A673 (cell line): Measurements from ENCODE around the gene AIP. TPM values are rescaled to one million over a fixed set of nuclear protein-coding genes. Genes with fewer than 3 reads are reported as not detected.
A peak's percentile ranks its signal among the peaks of the same experiment; 100 is the strongest.

Experiments
- BruUV-seq: library from RNA; stranded (reverse); fragments of 400-500 nt; replicated peaks from 2 replicates; lab custom pipeline; 2021; lab: Mats Ljungman, UMichigan
- CTCF ChIA-PET: fragments of 300-600 bp; sonication (Branson Sonifier 250); formaldehyde crosslinking; loops from one replicate; lab custom pipeline; 2022; ENCODE audit warnings: antibody characterized with exemption; lab: Charles Lee
- POLR2A ChIA-PET: fragments of 300-600 bp; sonication (Branson Sonifier 250); formaldehyde crosslinking; loops from one replicate; lab custom pipeline; 2022; ENCODE audit warnings: antibody characterized with exemption; ENCODE audit not compliant: low non-redundant PET; lab: Charles Lee
- DNase-seq: peaks from one replicate; pipeline ENCODE4 v3.0.0-alpha.2; 2015; ENCODE audit warnings: low spot score
- H3K27ac ChIP-seq: fragments of 200-600 bp; sonication (generic); 2 replicates; pipeline ENCODE4 v1.5.1; 2016; ENCODE audit warnings: mixed run types, low read depth, mild to moderate bottlenecking, mixed read lengths, antibody characterized with exemption, low read length; ENCODE audit not compliant: poor library complexity, severe bottlenecking
- H3K27me3 ChIP-seq: fragments of 200-600 bp; sonication (generic); replicated peaks from 2 replicates; pipeline ENCODE4 v1.6.1; 2017; ENCODE audit warnings: mixed run types, low read depth, mild to moderate bottlenecking, mixed read lengths, antibody characterized with exemption, low read length; ENCODE audit not compliant: insufficient read depth, poor library complexity
- H3K36me3 ChIP-seq: fragments of 200-600 bp; sonication (generic); 2 replicates; pipeline ENCODE4 v1.6.1; 2016; ENCODE audit warnings: mixed run types, mild to moderate bottlenecking, mixed read lengths, antibody characterized with exemption, low read length; ENCODE audit not compliant: insufficient read depth, poor library complexity, severe bottlenecking
- H3K4me1 ChIP-seq: fragments of 200-600 bp; sonication (generic); 2 replicates; pipeline ENCODE4 v1.6.1; 2017; ENCODE audit warnings: mixed run types, mild to moderate bottlenecking, mixed read lengths, antibody characterized with exemption, low read length; ENCODE audit not compliant: insufficient read depth, poor library complexity, severe bottlenecking
- H3K4me3 ChIP-seq: fragments of 200-600 bp; sonication (generic); 2 replicates; pipeline ENCODE4 v1.5.1; 2016; ENCODE audit warnings: low read depth, mixed run types, mild to moderate bottlenecking, mixed read lengths, low read length; ENCODE audit not compliant: poor library complexity, severe bottlenecking
- H3K9me3 ChIP-seq: fragments of 200-600 bp; sonication (generic); 2 replicates; pipeline ENCODE4 v1.6.1; 2016; ENCODE audit warnings: mixed run types, low read depth, mild to moderate bottlenecking, mixed read lengths, antibody characterized with exemption, low read length; ENCODE audit not compliant: poor library complexity, severe bottlenecking
- EZH2 ChIP-seq: fragments of 200-600 bp; sonication (generic); IDR thresholded peaks from 2 replicates; pipeline ENCODE4 v1.6.1; 2017; ENCODE audit warnings: borderline replicate concordance, low read depth, mild to moderate bottlenecking, mixed read lengths, antibody characterized with exemption, low read length; ENCODE audit not compliant: poor library complexity, severe bottlenecking
- intact Hi-C: fragments of 100-400 bp; cut with micrococcal nuclease; formaldehyde crosslinking; loops from one replicate; pipeline ENCODE4 v1.10.0; 2022; ENCODE audit not compliant: unreplicated experiment
- total RNA-seq: library from RNA; stranded (reverse); gene quantifications from 2 replicates; pipeline ENCODE4 v1.2.3, GENCODE V29; 2021
- TF ChIP-seq, protein P1 (sequence below): fragments of 300-800, 200-600 bp; sonication (generic); conservative IDR thresholded peaks from 2 replicates; pipeline ENCODE4 v1.5.1; 2017; ENCODE audit warnings: low read depth, mild to moderate bottlenecking, antibody characterized with exemption, low read length, moderate library complexity, mixed read lengths

AIP gene
- total RNA-seq, 1 experiment from 2014 or later: 66.0 TPM

- Histone ChIP-seq H3K27ac (peak overlapping the region; percentile 23), H3K9me3 (no peaks in the 10 kb centered on the region), H3K36me3 (peaks cover 34% of the 10 kb centered on the region), H3K4me1 (no peaks in the 10 kb centered on the region), H3K27me3 (no peaks in the 10 kb centered on the region), H3K4me3 (no peak overlapping the region)
- POLR2A ChIA-PET: no interaction called here
- BruUV-seq: no TSS peak
- DNase-seq: no peak
- CTCF ChIA-PET: no interaction called here
- intact Hi-C loops: no loop called here
- no peak for TF ChIP-seq EZH2
- TF ChIP-seq, protein P1, sequence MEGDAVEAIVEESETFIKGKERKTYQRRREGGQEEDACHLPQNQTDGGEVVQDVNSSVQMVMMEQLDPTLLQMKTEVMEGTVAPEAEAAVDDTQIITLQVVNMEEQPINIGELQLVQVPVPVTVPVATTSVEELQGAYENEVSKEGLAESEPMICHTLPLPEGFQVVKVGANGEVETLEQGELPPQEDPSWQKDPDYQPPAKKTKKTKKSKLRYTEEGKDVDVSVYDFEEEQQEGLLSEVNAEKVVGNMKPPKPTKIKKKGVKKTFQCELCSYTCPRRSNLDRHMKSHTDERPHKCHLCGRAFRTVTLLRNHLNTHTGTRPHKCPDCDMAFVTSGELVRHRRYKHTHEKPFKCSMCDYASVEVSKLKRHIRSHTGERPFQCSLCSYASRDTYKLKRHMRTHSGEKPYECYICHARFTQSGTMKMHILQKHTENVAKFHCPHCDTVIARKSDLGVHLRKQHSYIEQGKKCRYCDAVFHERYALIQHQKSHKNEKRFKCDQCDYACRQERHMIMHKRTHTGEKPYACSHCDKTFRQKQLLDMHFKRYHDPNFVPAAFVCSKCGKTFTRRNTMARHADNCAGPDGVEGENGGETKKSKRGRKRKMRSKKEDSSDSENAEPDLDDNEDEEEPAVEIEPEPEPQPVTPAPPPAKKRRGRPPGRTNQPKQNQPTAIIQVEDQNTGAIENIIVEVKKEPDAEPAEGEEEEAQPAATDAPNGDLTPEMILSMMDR: no peak
Measured at GRCh38 chr11:67490727-67491065, 7.9 kb downstream of the AIP start.

DNA sequence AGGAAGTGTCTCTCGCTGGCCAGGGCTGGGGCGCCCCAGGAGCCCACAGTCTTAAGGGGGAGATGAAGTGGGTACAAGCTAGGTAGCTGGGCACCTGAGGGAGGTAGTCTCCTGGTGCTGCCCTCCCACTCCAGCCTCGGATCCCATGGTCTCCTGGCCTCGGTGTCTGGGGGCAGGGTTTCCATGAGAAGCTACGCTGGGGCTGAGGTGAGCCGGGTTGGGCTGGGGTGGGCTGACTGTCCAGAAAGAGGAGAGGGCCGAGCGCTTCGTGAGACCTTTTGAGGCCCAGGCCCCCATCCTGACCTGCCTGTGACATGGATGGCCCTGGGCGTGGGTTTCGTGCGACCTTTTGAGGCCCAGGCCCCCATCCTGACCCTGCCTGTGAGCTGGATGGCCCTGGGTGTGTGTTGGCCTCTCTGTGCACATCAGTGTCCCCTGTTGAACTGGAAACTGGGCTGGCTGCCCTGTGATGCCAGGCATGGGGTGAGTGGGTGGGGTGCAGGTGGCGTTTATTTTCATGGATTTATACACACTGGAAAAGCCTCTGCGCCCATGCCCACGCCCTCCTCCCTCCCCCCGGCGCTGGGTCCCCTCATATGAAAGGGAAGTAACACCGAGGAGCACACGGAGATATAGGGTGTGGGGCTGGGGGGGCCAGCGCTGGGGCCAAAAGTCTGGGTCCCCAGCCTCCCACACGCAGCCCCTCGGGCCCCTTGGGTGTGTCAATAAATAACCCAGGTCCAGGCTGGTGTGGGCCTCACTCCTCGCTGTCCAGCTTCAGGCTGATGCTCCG is 8.6 kb downstream of the AIP start:
- TF ChIP-seq, protein P1: no peak
- no peak for TF ChIP-seq EZH2
- Histone ChIP-seq H3K4me1 (no peaks in the 10 kb centered on the region), H3K9me3 (no peaks in the 10 kb centered on the region), H3K4me3 (no peak overlapping the region), H3K27ac (peak overlapping the region; percentile 23), H3K27me3 (no peaks in the 10 kb centered on the region), H3K36me3 (peaks cover 37% of the 10 kb centered on the region)
- DNase-seq: no peak
- CTCF ChIA-PET: no interaction called here
- intact Hi-C loops: no loop called here
- POLR2A ChIA-PET: interaction anchor here (0.6 kb wide), 1 partner anchor 145 kb away, joined by 4 read pairs; no protein-coding TSS in a partner anchor
- no TSS peak for BruUV-seq

- no peaks in the 10 kb centered on the region for H3K9me3 ChIP-seq
- H3K27me3 ChIP-seq: no peaks in the 10 kb centered on the region
- intact Hi-C loops: no loop called here
- no peak overlapping the region for H3K4me3 ChIP-seq
- CTCF ChIA-PET: no interaction called here
- POLR2A ChIA-PET: no interaction called here
- no peak for DNase-seq
- H3K36me3 ChIP-seq: peaks cover 37% of the 10 kb centered on the region
- TF ChIP-seq, protein P1: no peak
- no peak for TF ChIP-seq EZH2
- H3K4me1 ChIP-seq: no peaks in the 10 kb centered on the region
- H3K27ac ChIP-seq: no peak overlapping the region
- BruUV-seq: no TSS peak
Measured at GRCh38 chr11:67492069-67492727, 9.4 kb downstream of the AIP start.
